Tibial nerve (tissue), 4 donors: ENCODE measurements around the gene CNEP1R1. TPM values are rescaled to one million over a fixed set of nuclear protein-coding genes. Genes with fewer than 3 reads are reported as not detected.

Source experiments
- DNase-seq, 2 donors: peaks; one replicate each; pipeline ENCODE4 v3.0.0-alpha.2; 2019; ENCODE audit warnings: low spot score in 2 of 2
- H3K27ac ChIP-seq, 4 donors: fragments of 200-600 bp; sonication (generic) in 3 of 4; one replicate each; pipeline ENCODE4 v1.5.1; 2017 to 2019; ENCODE audit warnings: mild to moderate bottlenecking in 1 of 4
- H3K27me3 ChIP-seq, 2 donors: fragments of 200-600 bp; sonication (generic) in 1 of 2; one replicate each; pipeline versions ENCODE4 v1.5.1 to v1.6.0; 2017 to 2019
- H3K36me3 ChIP-seq, 3 donors: fragments of 200-600 bp; sonication (generic); one replicate each; pipeline ENCODE4 v1.5.1; 2018 to 2019
- H3K4me1 ChIP-seq, 4 donors: fragments of 200-600 bp; sonication (generic) in 3 of 4; one replicate each; pipeline ENCODE4 v1.5.1; 2017 to 2019
- H3K4me3 ChIP-seq, 4 donors: fragments of 200-600 bp; sonication (generic) in 3 of 4; one replicate each; pipeline ENCODE4 v1.5.1; 2017 to 2019; ENCODE audit warnings: mild to moderate bottlenecking in 1 of 4, moderate library complexity in 1 of 4
- H3K9me3 ChIP-seq, 4 donors: fragments of 200-600 bp; sonication (generic) in 3 of 4; one replicate each; pipeline ENCODE4 v1.5.1; 2017 to 2019
- CTCF ChIP-seq, 5 experiments: fragments of 200-600 bp in 3 of 5; fragments of 450-650 bp in 2 of 5; sonication (generic) in 3 of 5; IDR thresholded peaks; one replicate each; pipeline ENCODE4 v1.5.1; 2016 to 2019; ENCODE audit warnings: antibody characterized with exemption in 5 of 5, mild to moderate bottlenecking in 3 of 5, moderate library complexity in 2 of 5
- EP300 ChIP-seq, 2 donors: sonication (generic); formaldehyde crosslinking; IDR thresholded peaks; one replicate each; pipeline ENCODE4 v1.6.1; 2017; ENCODE audit warnings: antibody characterized with exemption in 2 of 2, mild to moderate bottlenecking in 1 of 2
- POLR2A ChIP-seq, 2 donors: fragments of 450-650 bp; IDR thresholded peaks; one replicate each; pipeline ENCODE4 v1.6.1; 2017; ENCODE audit warnings: antibody characterized with exemption in 2 of 2, mild to moderate bottlenecking in 2 of 2, moderate library complexity in 2 of 2
- WGBS, 2 donors: methylation state at CpG; one replicate each; pipeline ENCODE4 v1.1.5; 2018; 5-methylcytosine and 5-hydroxymethylcytosine counted together
- total RNA-seq, 4 donors: library from RNA; depleted of rRNA; stranded (reverse); fragments of >200 nt; gene quantifications; one replicate each; pipeline ENCODE4 v1.1.0, GENCODE V29; 2016

The CNEP1R1 gene
- total RNA-seq, 4 donors from 2014 or later, result 5.3 to 23.2 (median 10.2) TPM

DNA sequence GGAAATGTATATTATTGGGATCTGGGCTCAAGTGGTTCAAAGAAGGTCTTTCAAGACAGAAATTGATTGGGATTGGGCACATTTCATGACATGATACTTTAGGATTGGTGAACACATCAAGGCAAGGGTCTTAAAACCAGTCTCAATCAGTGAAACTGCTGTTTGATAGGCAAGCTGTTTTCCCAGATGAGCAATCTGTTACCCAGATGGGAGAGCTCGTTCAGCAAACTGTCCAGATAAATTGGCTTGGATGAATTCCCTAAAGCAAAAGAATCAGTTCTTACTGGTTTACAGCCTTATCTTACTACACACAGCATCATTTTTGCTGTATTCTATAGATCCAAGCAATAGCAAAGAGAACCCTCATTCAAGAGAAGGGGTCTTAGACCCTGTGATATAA, 31.0 kb upstream of the CNEP1R1 start:
- no peak for DNase-seq
- no peaks in the 10 kb centered on the region for H3K9me3 ChIP-seq
- H3K27ac ChIP-seq, result no peak overlapping the region
- no peak overlapping the region for H3K4me3 ChIP-seq
- no peaks in the 10 kb centered on the region for H3K27me3 ChIP-seq
- H3K4me1 ChIP-seq, result no peaks in the 10 kb centered on the region
- 48 to 72% methylated on average over 1 of the region's 1 CpG for WGBS, 2 donors
- TF ChIP-seq EP300 (IDR thresholded peaks at IDR 0.05) (no peak), POLR2A (IDR thresholded peaks at IDR 0.05) (no peak), CTCF (IDR thresholded peaks at IDR 0.05) (no peak)
- H3K36me3 ChIP-seq, result no peaks in the 10 kb centered on the region

GRCh38 chr16:49995720-49996119, 29.3 kb upstream of the CNEP1R1 start:
- Histone ChIP-seq H3K36me3 (no peaks in the 10 kb centered on the region), H3K4me3 (no peak overlapping the region), H3K9me3 (no peaks in the 10 kb centered on the region), H3K27me3 (no peaks in the 10 kb centered on the region), H3K27ac (no peak overlapping the region), H3K4me1 (no peaks in the 10 kb centered on the region)
- TF ChIP-seq POLR2A (IDR thresholded peaks at IDR 0.05) (no peak), EP300 (IDR thresholded peaks at IDR 0.05) (no peak), CTCF (IDR thresholded peaks at IDR 0.05) (no peak)
- WGBS, 2 donors, result 20 to 25% methylated on average over 1 of the region's 1 CpG
- no peak for DNase-seq

DNA sequence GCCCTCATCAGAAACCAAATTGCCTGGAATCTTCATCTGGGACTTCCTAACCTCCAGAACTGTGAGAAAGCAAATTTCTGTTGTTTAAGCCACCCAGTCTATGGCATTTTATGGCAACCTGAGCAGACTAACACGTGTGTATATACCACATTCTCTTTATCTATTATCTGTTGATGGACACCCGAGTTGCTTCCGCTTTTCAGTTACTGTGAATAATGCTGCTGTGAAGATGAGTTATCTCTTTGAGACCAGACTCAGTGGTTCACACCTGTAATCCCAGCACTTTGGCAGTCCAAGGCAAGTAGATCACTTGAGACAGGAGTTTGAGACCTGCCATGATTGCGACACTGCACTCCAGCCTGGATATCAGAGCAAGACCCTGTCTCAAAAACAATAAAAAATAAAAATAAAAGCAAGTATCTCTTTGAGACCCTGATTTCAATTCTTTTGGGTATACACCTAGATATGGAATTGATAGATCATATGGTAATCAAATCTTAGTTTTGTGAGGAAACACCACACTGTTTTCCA, 27.2 kb upstream of the CNEP1R1 start:
- Histone ChIP-seq H3K4me1 (no peaks in the 10 kb centered on the region), H3K9me3 (no peaks in the 10 kb centered on the region), H3K36me3 (no peaks in the 10 kb centered on the region), H3K27ac (no peak overlapping the region), H3K4me3 (no peak overlapping the region), H3K27me3 (no peaks in the 10 kb centered on the region)
- TF ChIP-seq EP300 (IDR thresholded peaks at IDR 0.05), result no peak
- no peak for TF ChIP-seq POLR2A (IDR thresholded peaks at IDR 0.05)
- no peak for TF ChIP-seq CTCF (IDR thresholded peaks at IDR 0.05)
- DNase-seq, result no peak
- 88 to 90% methylated on average over 4 of the region's 4 CpGs for WGBS, 2 donors

GRCh38 chr16:49998991-49999390, 26.0 kb upstream of the CNEP1R1 start:
- no peak for TF ChIP-seq POLR2A (IDR thresholded peaks at IDR 0.05)
- TF ChIP-seq CTCF (IDR thresholded peaks at IDR 0.05), result no peak
- no peak for TF ChIP-seq EP300 (IDR thresholded peaks at IDR 0.05)
- Histone ChIP-seq H3K27ac (no peak overlapping the region), H3K9me3 (no peaks in the 10 kb centered on the region), H3K4me3 (no peak overlapping the region), H3K4me1 (no peaks in the 10 kb centered on the region), H3K27me3 (no peaks in the 10 kb centered on the region), H3K36me3 (no peaks in the 10 kb centered on the region)
- no peak for DNase-seq
- 91 to 92% methylated on average over 5 of the region's 5 CpGs for WGBS, 2 donors

- no peaks in the 10 kb centered on the region for H3K27me3 ChIP-seq
- WGBS, 2 donors, result 74 to 85% methylated on average over 3 of the region's 3 CpGs
- TF ChIP-seq CTCF (IDR thresholded peaks at IDR 0.05), result no peak
- TF ChIP-seq POLR2A (IDR thresholded peaks at IDR 0.05), result no peak
- no peak for TF ChIP-seq EP300 (IDR thresholded peaks at IDR 0.05)
Measured at GRCh38 chr16:50001144-50001543, 23.9 kb upstream of the CNEP1R1 start.

More at GRCh38 chr16:50001144-50001543, 23.9 kb upstream of the CNEP1R1 start:
- H3K36me3 ChIP-seq, result no peaks in the 10 kb centered on the region
- no peak overlapping the region for H3K27ac ChIP-seq
- H3K9me3 ChIP-seq, result no peaks in the 10 kb centered on the region
- no peak for DNase-seq
- no peak overlapping the region for H3K4me3 ChIP-seq
- H3K4me1 ChIP-seq, result no peaks in the 10 kb centered on the region
